GM06990 (cell line): Measurements from ENCODE around the gene TDRKH.

Experiments
- DNase-seq: peaks from one replicate; pipeline ENCODE4 v3.0.0-alpha.2; 2011; ENCODE audit not compliant: insufficient read length; ENCODE audit errors: extremely low read depth
- H3K27me3 ChIP-seq: replicated peaks from 2 replicates; pipeline ENCODE4 v1.6.0; 2011; ENCODE audit warnings: low read length; ENCODE audit not compliant: control insufficient read depth, insufficient read depth
- H3K36me3 ChIP-seq: 2 replicates; pipeline ENCODE4 v1.5.1; 2011; ENCODE audit warnings: low read length; ENCODE audit not compliant: control insufficient read depth, insufficient read depth
- H3K4me3 ChIP-seq: replicated peaks from 2 replicates; pipeline ENCODE4 v1.5.1; 2011; ENCODE audit warnings: low read depth, mild to moderate bottlenecking, control low read depth, low read length
- CTCF ChIP-seq: IDR thresholded peaks from 2 replicates; pipeline ENCODE4 v1.5.1; 2011; ENCODE audit warnings: low read length, control low read depth, mild to moderate bottlenecking, inconsistent platforms; ENCODE audit not compliant: insufficient read depth, poor library complexity, severe bottlenecking

TDRKH gene

GRCh38 chr1:151831605-151832004, 41.3 kb upstream of the TDRKH start, which contains the start of gene RORC:
Gene RORC, minus strand, starts transcription at chr1:151831802. Its CDS starts 38 bp downstream, at chr1:151831764.
- no peak within 1 kb of the TSS for H3K4me3 ChIP-seq
- no peaks in the 10 kb centered on the region for H3K36me3 ChIP-seq
- H3K27me3 ChIP-seq, result no peaks in the 10 kb centered on the region; the same call in 1 of the 2 replicates
- no peak for DNase-seq
- TF ChIP-seq CTCF, result no peak

- DNase-seq, result no peak
- no peaks in the 10 kb centered on the region for H3K36me3 ChIP-seq
- H3K4me3 ChIP-seq, result no peak overlapping the region
- H3K27me3 ChIP-seq, result no peaks in the 10 kb centered on the region; the same call in 1 of the 2 replicates
- TF ChIP-seq CTCF, result no peak
Observed at GRCh38 chr1:151831256-151831591, 40.9 kb upstream of the TDRKH start.

- no peak overlapping the region for H3K4me3 ChIP-seq
Observed at GRCh38 chr1:151830055-151830454, 39.8 kb upstream of the TDRKH start.

GRCh38 chr1:151829352-151830046, 39.2 kb upstream of the TDRKH start:
- Histone ChIP-seq H3K27me3 (no peaks in the 10 kb centered on the region; the same call in 1 of the 2 replicates), H3K4me3 (no peak overlapping the region), H3K36me3 (no peaks in the 10 kb centered on the region)
- no peak for DNase-seq
- no peak for TF ChIP-seq CTCF

More at GRCh38 chr1:151830055-151830454, 39.8 kb upstream of the TDRKH start:
- Histone ChIP-seq H3K36me3 (no peaks in the 10 kb centered on the region), H3K27me3 (no peaks in the 10 kb centered on the region; the same call in 1 of the 2 replicates)
- no peak for DNase-seq
- TF ChIP-seq CTCF, result no peak

GRCh38 chr1:151828921-151829320, 38.6 kb upstream of the TDRKH start:
- peaks cover 1% of the 10 kb centered on the region for H3K27me3 ChIP-seq
- no peak overlapping the region for H3K4me3 ChIP-seq
- DNase-seq, result no peak
- TF ChIP-seq CTCF, result no peak
- no peaks in the 10 kb centered on the region for H3K36me3 ChIP-seq
